Cardiac fibroblast (primary cell): ENCODE measurements around the gene ZNF594.
A peak's percentile ranks its signal among the peaks of the same experiment; 100 is the strongest.

Source experiments
- DNase-seq, 2 donors: peaks; one replicate each; pipeline versions ENCODE4 v3.0.0 to v3.0.0-alpha.2; 2010; ENCODE audit warnings: low read depth in 2 of 2
- H3K4me3 ChIP-seq, 2 donors: replicated peaks in 1 of 2; 1 replicate in 1 of 2; 2 replicates in 1 of 2; pipeline ENCODE4 v1.5.1; 2011; ENCODE audit warnings: low read depth in 2 of 2, low read length in 2 of 2, mild to moderate bottlenecking in 2 of 2, moderate library complexity in 1 of 2
- TF ChIP-seq, protein P1 (sequence below): IDR thresholded peaks from one replicate; pipeline ENCODE4 v1.5.1; 2011; ENCODE audit warnings: low read depth, mild to moderate bottlenecking, low read length, inconsistent platforms

ZNF594 gene

GRCh38 chr17:5198472-5198871, 6.8 kb upstream of the ZNF594 start:
- no peak overlapping the region for H3K4me3 ChIP-seq
- DNase-seq = no peak
- TF ChIP-seq, protein P1, sequence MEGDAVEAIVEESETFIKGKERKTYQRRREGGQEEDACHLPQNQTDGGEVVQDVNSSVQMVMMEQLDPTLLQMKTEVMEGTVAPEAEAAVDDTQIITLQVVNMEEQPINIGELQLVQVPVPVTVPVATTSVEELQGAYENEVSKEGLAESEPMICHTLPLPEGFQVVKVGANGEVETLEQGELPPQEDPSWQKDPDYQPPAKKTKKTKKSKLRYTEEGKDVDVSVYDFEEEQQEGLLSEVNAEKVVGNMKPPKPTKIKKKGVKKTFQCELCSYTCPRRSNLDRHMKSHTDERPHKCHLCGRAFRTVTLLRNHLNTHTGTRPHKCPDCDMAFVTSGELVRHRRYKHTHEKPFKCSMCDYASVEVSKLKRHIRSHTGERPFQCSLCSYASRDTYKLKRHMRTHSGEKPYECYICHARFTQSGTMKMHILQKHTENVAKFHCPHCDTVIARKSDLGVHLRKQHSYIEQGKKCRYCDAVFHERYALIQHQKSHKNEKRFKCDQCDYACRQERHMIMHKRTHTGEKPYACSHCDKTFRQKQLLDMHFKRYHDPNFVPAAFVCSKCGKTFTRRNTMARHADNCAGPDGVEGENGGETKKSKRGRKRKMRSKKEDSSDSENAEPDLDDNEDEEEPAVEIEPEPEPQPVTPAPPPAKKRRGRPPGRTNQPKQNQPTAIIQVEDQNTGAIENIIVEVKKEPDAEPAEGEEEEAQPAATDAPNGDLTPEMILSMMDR = no peak

- DNase-seq = no peak
- TF ChIP-seq, protein P1 = no peak
These were observed 2.7 kb upstream of the ZNF594 start for GRCh38 chr17:5194346-5194745.

DNA sequence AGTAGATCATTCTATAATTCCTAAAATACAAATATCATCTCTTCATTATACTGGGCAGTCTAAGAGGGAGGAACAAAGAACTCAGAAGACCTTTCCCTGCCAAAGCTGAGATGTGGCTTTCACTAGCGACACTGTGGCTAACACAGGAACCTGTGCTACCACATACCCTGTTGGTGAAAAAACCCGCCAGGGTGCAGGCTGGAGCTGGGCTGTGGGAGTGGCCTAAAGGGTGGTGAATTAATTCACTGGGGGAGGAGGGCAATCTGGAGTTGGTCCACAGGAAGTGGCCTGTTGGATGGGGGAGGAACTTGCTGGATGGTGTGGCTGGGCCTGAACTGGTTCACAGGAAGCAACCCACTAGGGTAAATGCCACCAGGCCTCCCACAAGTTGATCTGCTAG, 7.4 kb downstream of the ZNF594 start:
- TF ChIP-seq, protein P1 = no peak

More at GRCh38 chr17:5194346-5194745, 2.7 kb upstream of the ZNF594 start:
- no peak overlapping the region for H3K4me3 ChIP-seq

GRCh38 chr17:5183410-5183793, 8.3 kb downstream of the ZNF594 start:
- H3K4me3 ChIP-seq = no peak overlapping the region
- TF ChIP-seq, protein P1 = no peak
- peak in 1 of 2 donors; percentile 4 for DNase-seq

More for the DNA sequence above, 7.4 kb downstream of the ZNF594 start:
- no peak overlapping the region for H3K4me3 ChIP-seq
- no peak for DNase-seq

- no peak overlapping the region for H3K4me3 ChIP-seq
- peak in 1 of 2 donors; percentile 5 for DNase-seq
- TF ChIP-seq, protein P1 = no peak
These were observed 8.9 kb downstream of the ZNF594 start for GRCh38 chr17:5182597-5183409.

- H3K4me3 ChIP-seq = no peak overlapping the region
- TF ChIP-seq, protein P1 = no peak
- peak in 1 of 2 donors; percentile 12 for DNase-seq
These were observed 10.0 kb downstream of the ZNF594 start for GRCh38 chr17:5181509-5182305.
